NCI-H510A (cell line): ENCODE measurements around the gene RING1.

Experiments used
- DNase-seq: peaks from one replicate; lab custom pipeline; 2025; lab: John Stamatoyannopoulos, UW

Gene RING1

DNA sequence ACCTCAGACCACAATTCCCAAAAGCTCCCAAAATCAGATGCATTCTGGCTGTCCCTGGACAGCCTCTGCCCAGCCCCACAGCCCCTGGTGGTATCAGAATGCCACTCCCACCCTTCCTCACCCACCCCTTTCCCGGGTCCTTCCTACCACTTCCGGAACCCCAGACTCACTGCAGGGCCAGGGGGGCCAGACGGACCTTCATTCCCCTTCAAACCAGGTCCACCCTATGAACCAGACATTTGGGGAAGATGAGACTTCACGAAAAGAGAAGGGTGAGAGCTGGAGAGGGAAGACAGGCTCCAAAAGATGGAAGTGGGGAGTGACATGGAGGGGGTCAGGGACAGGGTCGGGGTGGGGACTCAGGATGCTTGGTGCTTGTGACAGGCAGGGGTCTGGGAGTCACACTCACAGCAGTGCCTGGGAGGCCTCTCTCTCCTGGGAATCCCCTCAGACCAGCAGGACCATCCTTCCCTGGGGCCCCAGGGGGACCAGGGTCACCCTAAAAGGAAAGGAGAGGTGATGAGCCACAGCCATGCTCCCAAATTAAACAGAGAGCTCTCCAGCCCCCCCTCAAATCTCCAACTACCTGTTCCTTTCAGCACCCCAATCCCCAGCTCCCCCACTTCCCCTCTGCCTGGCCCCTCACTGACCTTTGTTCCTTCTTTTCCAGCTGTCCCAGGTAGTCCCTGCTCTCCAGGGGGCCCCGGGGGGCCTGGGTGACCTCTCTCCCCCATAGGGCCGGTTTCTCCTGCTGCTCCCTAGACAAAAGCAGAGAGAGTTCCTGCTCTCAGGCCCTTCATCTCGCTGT lies 36.2 kb upstream of the RING1 start:
- no peak for DNase-seq

DNA sequence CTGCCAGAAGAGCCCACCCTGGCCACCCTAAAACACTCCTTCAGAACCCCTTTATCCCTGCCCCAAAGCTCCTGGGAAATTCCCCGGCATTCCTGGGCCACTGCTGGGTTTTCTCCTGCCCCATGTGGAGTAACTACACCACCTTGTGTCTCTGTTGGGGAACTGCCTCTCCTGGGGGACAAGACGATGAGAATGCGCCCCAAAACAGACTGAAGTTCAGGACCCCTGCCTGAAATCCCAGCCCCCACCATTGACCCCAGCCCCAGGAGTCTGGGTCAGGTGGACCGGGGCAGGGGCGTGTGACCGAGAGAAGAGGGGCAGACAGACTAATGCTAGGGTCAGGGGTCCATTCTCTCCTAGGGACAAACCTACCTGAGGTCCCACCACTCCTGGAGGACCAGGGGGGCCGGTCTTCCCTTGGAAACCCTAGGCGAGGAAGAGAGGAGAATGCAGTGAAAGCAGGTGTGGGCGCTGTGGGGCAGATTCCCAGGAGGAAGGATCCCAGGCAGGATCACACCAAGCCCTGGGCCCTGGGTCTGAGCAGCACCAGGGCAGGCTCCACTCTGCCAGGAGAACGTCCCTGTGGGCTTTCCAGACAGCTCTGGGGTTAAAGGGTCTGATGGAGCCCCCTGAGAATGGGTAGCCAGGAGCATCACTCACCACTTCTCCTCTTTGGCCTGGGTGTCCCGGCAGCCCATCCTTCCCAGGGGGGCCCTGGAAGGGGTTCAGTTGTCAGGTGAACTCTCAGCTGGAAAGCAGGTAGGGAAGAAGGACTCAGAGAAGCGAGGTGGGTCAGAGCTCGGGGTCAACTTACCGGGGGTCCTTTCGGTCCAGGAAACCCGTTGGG lies 35.4 kb upstream of the RING1 start:
- DNase-seq: no peak

DNA sequence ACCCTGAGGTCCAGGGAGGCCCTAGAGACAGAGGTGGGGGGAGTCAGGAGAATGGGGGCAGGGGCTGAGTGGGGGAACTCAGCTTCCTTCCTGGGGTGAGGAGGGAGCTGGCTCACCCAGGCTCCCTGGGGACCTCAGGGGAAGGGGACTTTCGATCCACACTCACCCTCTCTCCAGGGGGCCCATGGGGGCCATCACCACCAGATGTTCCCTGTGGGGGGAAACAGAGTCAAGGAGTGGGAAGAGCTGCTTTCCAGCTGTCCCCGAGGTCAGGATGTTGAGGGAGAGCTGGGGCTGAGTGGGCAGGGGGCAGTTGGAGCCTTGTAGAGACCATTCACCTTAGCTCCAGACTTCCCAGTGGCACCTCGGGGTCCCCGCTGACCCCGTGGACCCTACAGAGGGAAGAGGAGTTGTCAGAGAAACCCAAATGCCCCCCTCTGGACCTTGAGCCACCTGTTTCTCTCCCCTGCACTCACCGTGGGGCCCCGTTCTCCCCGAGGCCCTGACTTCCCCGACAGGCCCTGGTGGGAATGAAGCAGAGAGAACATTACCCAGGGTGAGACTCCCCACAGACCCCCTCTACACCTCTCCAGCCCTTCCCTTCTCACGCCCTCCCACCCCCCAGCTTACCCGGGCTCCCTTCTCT lies 34.6 kb upstream of the RING1 start:
- DNase-seq: no peak

DNA sequence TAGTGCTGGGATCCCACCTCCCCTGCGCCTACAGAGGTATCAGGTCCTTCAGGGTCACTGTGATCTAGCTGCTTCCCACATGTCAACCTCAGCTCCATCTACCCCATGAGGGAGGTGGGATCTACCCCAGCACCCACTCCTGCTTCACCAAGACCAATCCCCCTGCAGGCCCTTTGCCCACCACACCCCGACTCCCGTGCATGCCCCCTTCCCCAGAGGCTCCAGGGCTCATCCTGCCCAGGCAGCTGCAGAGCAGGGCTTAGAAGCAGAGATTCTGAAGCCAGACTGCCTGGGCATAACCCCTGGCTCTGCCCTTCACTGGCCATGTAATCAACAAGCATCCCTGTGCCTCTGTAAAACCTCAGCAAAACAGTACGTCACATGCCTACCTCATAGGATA lies 33.5 kb upstream of the RING1 start:
- DNase-seq: no peak

DNA sequence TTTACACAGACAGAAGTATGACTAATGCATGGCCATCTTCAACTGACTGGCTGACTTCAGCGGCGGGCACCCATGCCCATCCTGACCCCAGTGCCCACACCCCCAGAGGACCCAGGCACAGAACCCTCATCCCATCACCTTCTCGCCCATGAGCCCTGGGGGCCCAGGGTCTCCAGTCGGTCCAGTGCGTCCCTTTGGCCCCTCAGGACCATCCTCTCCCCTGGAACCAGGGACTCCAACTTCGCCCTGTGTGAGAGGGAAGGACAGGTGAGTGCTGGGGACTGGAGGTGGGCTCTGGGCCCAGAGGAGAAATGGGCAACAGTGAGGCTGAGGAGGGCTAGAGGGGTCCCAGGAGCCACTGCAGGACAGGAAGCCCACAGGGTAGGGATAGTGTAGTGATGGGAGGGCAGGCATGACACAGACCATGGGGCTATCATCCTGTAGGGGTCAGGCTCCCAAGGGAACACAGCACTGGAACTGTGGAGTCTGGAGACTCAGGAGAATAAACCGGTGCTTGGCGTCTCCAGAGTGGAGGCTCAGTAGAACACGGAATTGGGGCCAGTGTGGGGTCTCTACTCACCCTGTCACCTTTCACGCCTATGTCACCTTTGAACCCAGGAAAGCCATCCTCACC lies 32.7 kb upstream of the RING1 start:
- DNase-seq: no peak

DNA sequence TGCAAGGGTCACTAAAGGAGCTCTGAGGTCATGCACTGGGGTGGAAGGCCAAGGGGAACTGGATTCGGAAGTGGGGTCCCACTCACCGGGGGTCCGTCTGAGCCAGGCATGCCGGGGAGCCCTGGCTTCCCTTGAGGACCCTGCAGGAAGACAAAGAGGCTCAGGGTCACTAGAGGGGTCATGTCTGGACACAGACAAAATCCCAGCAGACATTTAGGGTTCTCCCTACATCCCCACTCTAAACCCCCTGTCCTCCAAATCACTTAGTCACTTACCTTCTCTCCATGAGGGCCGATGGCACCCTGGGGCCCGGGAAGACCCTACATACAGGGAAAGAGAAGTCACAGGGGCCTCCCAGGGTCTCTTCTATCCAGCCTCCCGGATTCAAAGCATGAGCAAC lies 31.4 kb upstream of the RING1 start:
- no peak for DNase-seq

DNA sequence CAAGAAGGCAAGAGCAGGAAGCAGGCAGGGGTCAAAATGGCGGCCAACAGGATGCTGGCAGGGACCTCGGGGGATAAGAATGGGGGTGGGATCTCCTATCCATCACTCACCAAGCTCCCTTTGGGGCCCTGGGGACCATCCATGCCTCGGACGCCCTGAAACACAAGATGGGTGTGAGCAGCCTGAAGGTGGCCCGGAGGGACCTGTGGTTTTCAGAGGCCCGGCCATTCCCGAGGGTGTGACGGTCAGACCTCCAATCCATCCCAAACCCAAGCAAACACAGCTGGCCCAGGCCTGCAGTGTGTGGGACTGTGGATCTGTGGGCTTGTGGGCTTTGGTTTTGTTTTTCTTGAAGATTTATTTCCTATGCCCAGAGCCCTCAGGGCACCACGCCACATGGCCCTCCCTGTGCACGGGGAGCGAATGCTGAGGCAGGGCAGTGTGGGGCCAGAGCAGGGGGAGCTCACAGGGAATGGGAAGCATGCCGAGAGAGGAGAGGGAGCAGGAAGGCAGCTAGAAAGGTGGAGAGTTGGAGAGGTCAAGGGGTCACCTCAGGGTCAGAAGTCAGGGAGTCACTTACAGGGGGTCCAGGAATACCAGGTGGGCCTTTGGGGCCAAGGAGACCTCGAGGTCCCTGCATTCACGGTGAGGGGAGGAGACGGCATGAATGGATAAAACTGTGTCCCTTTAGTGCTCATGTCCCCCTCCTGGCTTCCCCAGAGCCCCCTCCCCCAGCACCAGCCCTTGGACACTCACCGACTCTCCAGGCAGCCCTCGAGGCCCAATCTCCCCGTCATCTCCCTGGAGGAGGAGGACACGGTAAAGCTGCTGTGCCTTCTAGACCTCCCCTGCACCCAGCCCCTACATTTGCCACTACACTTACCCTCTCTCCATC lies 30.5 kb upstream of the RING1 start:
- DNase-seq: no peak

DNA sequence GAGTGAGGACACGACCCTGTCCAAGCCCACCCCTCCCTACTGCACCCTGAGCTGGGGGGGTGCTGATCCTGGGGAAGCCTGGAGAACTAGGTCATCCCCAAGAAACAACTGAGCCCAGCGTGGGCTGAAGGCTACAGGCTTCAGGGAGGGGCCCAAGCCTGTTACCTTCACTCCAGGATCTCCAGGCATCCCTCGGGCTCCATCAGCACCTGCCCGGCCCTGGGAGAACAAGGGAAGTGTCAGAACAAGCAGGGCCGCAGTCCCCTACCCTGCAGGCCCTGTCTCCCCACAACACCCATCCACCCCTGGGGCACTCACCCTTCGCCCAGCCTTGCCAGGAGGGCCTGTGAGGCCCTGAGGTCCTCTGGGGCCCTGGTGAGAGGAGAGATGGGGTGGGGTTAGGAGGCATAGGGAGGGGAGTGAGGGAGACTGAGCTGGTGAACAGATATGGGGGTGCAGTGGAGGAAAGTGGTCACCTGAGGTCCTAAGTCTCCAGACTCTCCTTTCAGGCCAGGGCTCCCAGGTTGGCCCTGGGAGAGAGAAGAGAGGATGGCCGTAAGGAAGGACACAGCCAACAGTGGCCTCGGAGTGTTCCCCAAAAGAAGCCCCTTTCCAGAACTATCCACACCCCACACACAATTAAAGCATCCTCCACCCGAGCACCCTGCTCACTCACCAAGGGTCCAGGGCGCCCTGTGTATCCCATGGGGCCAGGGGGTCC lies 29.4 kb upstream of the RING1 start:
- no peak for DNase-seq

DNA sequence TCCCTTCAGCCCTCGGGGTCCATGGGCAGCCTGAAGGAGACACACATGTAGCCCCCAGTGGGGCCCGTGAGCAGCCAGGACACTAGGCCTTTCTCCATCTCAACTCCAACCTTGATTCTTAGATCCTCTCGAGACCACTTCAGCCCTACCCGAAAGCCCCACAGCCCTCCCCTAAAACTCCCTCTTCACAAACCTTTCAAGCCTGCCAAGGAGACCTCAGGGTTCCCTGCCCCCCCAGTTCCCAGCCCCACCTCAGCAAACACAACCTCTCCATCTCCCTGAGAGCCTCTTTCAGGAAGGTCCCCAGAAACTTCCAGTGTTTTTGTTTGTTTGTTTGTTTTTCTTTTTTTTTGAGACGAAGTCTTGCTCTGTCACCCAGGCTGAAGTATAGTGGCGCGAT lies 27.2 kb upstream of the RING1 start:
- DNase-seq: no peak

DNA sequence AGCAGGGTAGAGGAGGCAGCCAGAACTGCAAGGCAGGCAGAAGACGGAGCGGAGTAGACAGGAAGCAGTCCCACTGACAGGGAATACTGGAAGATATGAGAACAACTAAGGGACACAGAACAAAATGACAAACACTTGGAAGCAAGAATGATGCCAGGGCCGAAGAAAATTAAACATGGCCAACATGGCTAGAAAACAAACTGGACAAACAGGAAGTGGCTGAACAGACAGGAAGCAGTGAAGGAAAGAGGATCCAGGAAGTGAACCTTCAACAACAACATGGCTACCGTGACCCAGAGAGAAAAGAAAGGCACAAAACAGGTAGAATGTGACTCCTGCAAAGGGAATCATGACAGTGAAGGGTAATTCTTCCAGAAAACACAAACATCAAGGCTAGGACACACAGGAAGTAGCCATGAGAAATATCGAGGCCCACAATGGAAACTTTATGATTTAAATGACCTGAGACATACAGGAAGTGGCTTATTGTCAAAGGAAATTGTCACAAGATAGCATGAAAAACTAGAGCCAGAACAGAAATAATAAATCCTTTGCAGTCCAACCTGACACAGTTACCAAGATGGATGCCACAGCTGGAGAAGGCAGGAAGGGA lies 25.1 kb upstream of the RING1 start:
- no peak for DNase-seq

DNA sequence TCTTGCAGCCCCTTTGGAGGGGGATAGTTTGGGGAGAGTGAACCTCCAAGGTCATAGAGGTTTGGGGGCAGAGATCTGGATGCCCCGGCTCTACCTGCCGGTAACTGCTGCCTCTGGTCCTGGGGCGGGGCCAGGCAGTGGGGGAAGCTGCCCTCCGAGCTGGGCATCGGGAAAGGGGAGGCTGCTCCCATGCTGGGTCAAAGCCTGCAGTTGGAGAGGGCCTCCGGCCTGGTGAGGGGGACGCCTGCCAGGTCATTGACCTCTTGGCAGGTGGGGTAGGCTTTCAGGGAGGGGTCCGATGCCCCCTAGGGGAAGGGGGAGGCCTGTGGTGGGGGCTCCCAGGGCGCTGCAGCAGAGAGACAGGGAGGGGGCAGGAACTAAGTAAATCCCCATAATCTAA lies 23.1 kb upstream of the RING1 start:
- no peak for DNase-seq

DNA sequence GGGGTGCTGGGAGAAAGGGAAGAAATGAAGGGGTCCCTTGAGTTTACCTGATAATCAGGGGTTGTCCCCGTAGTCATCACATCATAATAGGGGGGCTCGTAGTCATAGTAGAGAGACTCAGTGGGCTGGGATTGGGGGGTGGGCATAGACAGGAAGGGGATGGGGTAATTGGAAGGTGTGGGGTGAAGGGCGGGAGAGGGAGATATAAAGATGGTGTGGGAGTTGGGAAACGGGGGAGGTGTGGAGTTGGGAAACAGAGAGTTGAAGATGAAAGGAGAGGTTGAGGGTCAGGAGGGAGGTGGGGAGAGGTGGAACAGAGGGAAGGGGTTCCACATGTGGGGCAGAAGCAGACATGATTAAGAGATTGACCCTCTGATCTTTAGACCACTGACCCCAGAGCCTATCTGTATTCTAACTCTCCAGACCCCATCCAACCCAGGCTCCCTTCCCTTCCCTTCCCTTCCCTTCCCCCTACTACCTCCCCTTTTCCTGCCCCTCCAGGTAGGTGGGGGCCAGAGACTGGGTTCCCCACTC lies 22.6 kb upstream of the RING1 start:
- no peak for DNase-seq

DNA sequence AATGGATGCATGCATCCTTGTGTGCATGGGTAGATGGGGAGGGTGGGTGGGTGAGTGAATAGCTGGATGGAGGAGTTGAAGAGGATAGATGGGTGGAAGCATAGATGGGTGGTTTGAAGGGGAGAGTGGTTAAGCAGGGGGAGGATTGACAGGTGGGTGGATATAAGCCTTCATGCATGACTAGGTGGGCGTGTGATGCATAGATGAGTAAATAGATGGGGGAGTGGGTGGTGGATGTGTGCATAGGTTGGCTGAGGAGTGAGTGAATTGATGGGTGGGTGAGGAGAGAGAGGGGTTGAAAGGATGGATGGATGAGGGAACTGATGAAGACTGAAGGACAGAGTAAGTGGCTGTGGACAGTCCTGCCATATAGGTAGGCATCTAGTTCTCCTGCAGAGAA lies 20.5 kb upstream of the RING1 start:
- no peak for DNase-seq

DNA sequence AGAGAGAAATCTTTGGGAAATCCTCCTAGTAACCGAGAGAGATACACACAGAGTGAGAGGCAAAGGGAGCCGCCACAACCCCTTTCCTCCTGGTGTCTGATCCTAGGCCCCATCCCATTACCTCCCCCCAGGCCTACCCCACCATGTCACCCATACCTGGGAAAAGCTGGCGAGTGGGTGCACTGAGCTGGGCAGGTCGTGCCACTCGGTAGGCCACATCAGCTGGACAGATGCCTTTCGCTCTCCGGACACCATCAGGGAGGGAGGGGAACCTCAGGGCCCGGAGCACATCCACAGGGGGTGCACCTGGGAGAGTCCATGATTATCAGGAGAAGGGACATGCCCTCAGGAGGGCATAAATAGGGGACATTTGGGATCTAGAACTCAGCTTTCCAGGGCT lies 19.1 kb upstream of the RING1 start:
- DNase-seq: no peak

DNA sequence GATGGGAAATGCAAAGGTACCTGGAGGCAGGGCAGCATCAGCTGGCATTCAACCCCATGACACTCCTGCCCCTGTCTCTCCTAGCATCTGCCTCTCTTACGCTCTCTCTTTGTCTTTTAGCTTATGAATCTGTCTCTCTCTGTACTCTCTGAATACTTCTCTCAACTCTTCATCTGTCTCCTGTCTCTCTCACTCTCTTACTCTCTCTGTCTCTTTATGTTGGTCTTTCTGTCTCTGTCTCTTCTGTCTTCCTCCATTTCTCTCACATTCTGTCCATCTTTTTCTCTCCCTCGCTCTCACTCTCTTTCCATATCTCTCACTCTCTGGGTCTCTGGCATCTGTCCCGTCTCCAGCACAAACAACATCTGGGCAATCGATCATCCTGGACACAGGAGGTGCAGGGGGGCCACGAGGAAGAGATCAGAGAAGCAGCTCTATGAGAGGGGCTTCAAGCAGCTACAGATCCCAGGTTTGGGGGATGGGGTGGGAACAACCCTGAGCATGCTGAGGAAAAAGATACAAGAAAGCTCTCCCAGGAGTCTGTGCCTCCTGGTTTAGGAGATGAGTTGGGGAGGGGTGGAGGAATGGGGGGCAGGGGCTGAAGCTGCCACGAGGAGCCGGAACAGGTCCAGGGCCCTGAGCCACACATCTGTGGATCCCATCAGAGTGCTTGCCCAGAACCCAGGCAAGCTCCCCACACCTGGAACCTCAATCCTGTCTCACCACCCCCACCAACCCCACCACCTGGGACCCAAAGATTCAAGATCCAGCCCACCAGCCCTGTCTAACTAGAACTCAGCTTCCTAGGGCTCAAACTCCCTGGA lies 18.5 kb upstream of the RING1 start:
- no peak for DNase-seq

DNA sequence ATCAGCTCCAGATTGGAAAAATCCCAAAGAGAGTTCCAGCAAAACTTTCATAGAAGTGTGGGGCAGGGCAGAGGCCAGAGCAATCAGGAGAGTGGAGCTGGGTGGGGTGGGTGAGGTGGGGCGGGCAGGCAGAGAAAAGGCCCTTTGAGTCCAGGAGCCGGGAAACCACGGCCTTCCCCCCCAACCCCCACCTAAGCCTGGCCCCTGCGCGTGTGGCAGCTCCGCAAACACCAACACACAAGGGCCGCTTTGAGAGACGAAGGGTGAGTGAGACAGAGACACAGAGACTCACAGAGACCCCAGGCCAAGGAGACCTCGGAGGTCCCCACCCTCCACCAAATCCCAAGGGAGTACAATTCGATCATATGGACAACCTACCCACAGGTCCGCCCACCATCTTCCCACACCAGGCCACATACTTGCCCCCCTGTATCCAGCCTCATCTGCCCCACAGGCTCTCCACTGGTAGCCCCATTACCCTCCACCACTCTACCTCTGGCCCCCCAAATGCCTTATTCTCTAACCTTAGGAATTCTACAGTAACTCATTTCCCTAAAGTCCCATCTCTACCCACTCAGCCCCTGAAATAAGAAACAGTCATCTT lies 17.7 kb upstream of the RING1 start:
- no peak for DNase-seq

DNA sequence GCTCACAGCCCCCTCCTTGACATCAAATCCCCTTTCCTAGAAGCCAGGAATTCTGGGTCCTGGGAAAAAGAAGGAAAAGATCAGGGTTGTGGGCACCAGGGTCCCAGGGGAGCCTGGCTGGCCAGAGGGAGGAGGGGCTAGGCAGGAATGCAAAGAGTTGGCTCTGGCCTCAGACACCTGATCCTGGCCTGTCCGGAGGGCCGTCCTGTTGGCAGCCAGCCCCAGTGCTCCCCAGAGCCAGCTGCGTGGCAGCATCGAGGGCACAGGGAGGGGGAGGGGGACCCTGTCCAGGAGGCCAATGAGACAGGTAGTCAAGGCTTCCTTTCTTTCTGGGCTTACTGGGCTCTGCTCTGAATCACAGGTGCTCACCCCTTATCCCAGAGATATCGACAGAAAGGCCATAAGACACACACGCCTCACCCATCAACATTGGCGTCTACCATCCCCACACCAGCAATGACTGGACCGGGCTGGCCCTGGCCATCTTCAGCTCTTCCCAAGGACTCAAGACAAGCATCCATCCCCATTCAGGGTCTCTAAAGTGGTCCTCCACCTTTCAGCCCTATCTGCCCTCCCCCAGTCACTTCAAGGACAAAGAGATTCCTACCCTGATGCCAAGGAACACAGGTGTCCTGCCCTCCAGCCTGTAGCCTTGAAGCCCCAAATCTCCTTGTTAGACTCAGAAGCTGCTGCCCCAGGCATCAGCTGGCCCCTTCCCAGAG lies 16.8 kb upstream of the RING1 start:
- no peak for DNase-seq

DNA sequence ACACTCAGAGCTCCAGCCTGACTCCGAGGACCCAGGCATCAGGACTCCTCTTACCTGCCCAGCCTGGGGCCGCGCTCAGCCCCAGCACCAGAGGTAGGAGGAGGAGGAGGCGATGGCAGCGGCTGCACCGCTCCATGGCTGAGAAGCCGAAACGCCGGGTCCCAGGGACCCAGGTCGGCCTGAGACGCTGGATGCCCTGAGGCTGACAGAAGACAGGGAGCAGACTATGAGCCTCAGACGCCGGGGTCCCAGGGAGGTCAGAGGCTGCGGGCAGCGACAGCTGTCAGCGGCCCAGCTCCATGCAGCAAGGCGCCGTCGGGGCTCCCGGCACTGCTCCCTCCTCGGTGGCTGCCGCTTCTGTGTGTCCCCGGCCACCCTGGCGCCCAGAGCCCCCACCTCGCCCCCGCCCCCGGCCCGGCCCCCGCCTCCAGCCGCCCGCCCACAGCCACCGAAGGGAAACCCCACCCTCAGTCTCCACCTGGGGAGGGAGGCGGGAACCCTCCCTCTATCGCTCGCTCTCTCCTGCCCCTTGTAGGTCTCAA lies 16.1 kb upstream of the RING1 start, which contains the start of gene COL11A2:
COL11A2 (minus strand) TSS at position 363 of the 542 bp plus-strand sequence; CDS start at position 136, 227 bp downstream.
- no peak for DNase-seq
